GM18519 (cell line): Measurements from ENCODE around the gene APOA4.
A peak's percentile ranks its signal among the peaks of the same experiment; 100 is the strongest.

Experiments used
- ATAC-seq: cut with Tn5 transposase; IDR thresholded peaks from one replicate; pipeline ENCODE4 v1.9.1; 2021; ENCODE audit warnings: mild to moderate bottlenecking, moderate library complexity; ENCODE audit not compliant: unreplicated experiment, low FRiP score

Gene APOA4

GRCh38 chr11:116786326-116786725 lies 36.8 kb downstream of the APOA4 start:
- no peak for ATAC-seq

GRCh38 chr11:116782728-116783127 lies 40.4 kb downstream of the APOA4 start:
- no peak for ATAC-seq

- ATAC-seq = no peak
These were observed 44.5 kb downstream of the APOA4 start for GRCh38 chr11:116778556-116778955.

DNA sequence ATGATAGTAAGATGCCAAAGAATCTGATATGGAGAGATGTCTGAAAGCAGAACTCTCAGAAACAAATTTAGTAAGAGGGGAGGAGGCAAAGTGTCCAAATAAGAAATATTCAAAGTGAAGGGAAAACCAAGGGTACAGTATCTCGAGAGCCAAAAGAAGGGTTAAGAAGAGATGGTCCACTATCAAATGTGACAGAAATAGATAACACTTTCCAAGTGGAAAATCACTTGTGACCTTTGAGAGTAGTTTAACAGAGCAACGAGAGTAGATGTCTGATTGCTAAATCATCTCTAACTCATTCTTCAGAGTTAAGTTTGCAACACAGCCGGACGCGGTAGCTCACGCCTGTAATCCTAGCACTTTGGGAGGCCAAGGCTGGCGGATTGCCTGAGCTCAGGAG lies 46.0 kb downstream of the APOA4 start:
- ATAC-seq = no peak

- no peak for ATAC-seq
These were observed 46.6 kb downstream of the APOA4 start for GRCh38 chr11:116776522-116776984.

GRCh38 chr11:116775975-116776374 lies 47.1 kb downstream of the APOA4 start:
- ATAC-seq = no peak

DNA sequence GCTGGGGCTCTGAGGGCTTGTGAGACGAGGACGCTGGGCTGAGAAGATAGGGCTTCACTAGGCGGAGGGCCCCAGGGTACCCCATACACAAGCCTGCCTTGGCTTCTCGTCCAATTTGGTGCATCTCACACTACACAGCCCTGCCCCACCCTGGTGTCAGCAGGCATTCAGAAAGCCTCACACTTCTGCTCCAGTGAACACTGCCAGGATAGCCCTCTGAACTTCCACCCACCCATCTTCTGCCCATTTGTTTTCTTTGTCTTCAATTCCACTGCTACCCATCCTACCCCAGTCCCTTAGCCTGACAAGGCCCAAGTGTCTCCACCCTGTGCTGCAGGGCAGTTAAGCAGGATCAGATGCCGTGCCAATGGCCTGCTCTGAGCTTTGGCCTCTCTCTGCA lies 48.4 kb downstream of the APOA4 start:
- no peak for ATAC-seq

- ATAC-seq = peak; percentile 13
These were observed 49.7 kb downstream of the APOA4 start for GRCh38 chr11:116773203-116774097.

DNA sequence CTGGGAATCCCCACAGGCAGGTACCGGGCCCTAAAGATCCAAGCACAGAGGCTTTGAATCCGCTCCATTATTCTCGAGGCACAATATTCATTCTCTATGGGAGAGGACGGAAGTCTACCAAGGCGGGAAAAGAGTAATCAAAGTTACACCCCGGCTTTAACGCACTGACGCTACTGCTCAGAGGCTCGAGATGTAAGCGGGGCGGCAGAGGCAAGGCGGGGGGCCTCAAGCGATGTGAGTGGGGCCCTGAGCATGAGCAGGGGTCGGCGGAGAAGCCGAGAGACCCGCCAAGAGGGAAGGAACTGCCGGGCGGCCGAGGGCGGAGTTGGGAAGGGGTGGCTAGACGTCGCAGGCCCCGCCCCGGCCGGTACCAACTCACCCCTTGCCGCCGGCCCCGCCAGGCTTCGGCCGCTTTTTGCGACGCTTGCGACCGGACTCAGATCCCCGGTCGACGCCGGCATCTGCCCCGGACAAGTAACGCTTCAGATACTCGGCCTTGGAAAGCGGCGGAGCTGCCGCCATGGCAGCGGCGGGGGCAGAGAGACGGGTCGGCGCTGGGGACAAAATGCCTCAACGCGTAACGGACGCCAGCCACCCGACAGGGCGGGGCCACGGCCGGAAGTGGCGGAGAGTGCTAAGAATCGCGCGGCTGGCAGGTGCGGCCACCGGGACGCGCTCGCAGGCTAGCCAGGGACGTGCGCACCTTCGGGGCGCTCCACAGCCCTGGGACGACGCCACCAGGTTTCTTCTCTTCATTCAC lies 50.5 kb downstream of the APOA4 start, which contains the start of gene BUD13:
BUD13 (minus strand) TSS at position 545 of the 760 bp plus-strand sequence; CDS start at position 522, 23 bp downstream.
- ATAC-seq = peak; percentile 56

- ATAC-seq = no peak
These were observed 51.2 kb downstream of the APOA4 start for GRCh38 chr11:116771935-116772334.
